Epithelial cell of esophagus (primary cell): ENCODE data around the gene APOB.

ENCODE experiments used
- DNase-seq: peaks from one replicate; pipeline ENCODE4 v3.0.0; 2010; ENCODE audit warnings: low read depth
- H3K4me3 ChIP-seq: 2 replicates; pipeline ENCODE4 v1.5.1; 2011; ENCODE audit warnings: mild to moderate bottlenecking, low read length, control low read depth
- CTCF ChIP-seq: IDR thresholded peaks from 2 replicates; pipeline ENCODE4 v1.5.1; 2011; ENCODE audit warnings: low read depth, mild to moderate bottlenecking, low read length, control low read depth, inconsistent platforms; ENCODE audit not compliant: insufficient read depth; ENCODE audit errors: missing control alignments

Gene APOB

GRCh38 chr2:20972110-20972509 is 71.8 kb downstream of the APOB start:
- TF ChIP-seq CTCF: no peak
- no peak overlapping the region for H3K4me3 ChIP-seq
- DNase-seq: peak; percentile 24

DNA sequence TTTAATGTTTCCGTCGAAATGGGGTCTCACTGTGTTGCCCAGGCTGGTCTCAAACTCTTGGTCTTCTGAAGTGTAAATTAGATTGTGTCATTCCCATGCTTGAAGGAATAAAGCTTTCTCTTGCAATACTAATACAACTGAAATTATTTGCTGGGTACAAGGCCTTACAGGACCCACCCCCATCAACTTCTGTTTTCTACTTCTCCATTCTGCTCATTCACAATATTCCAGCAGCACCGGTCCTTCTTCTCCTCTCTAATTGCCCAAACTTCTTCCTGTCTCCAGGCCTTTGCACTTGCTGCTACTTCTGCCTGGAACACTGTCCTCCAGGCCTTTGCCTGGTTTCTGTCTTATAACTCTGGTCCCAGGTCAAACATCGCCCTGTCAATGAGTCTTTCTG is 73.8 kb downstream of the APOB start:
- DNase-seq: no peak
- no peak for TF ChIP-seq CTCF
- H3K4me3 ChIP-seq: no peak overlapping the region

DNA sequence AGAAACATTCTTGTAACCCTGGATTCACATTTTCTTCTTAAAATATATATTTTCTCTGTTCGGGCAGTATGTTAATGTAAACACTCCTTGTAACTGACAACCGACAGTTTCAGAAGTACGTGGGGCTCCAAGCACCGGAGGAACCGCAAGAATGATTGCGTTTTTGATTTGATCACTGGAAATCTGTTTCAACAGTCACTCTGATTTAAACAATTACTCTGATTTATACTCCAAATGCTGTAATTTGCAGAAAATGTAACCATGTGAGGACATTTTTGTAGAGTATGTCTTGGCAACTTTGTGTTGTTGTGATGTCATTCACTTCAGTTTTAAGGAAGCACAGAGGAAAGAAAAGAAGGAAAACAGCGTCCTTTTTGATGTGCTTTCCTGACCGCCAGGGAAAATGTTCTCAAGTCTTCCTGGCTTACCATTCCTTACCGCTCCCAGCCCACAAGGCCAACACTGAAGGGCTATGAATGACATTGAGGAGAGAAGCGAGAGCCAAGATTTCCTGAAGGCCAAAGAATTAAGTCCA is 77.7 kb downstream of the APOB start:
- H3K4me3 ChIP-seq: no peak overlapping the region
- TF ChIP-seq CTCF: no peak
- DNase-seq: no peak

GRCh38 chr2:20965221-20965620 is 78.7 kb downstream of the APOB start:
- no peak for TF ChIP-seq CTCF
- no peak for DNase-seq
- H3K4me3 ChIP-seq: no peak overlapping the region

DNA sequence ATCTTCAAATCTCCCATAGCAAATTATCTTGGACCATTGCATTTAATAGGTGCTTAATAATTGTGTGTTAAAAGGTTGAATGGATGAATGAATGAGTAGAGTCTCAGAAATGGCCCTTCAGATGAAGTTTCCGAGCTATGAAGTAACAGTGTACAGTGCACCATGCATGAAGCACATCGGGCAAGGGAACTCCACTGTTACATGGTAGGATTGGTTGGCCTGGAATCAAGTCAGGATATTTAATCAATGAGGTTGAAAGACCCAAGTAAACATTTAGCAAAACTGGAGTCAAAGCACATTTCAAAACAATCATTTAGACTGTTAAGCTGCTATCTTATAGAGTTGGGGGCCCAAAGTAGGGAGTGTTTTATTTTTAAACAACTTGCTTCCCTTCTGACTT is 80.0 kb downstream of the APOB start:
- no peak for DNase-seq
- no peak overlapping the region for H3K4me3 ChIP-seq
- TF ChIP-seq CTCF: no peak

GRCh38 chr2:20962939-20963557 is 80.8 kb downstream of the APOB start:
- H3K4me3 ChIP-seq: no peak overlapping the region
- peak; percentile 67 for DNase-seq
- peak; percentile 94 for TF ChIP-seq CTCF

DNA sequence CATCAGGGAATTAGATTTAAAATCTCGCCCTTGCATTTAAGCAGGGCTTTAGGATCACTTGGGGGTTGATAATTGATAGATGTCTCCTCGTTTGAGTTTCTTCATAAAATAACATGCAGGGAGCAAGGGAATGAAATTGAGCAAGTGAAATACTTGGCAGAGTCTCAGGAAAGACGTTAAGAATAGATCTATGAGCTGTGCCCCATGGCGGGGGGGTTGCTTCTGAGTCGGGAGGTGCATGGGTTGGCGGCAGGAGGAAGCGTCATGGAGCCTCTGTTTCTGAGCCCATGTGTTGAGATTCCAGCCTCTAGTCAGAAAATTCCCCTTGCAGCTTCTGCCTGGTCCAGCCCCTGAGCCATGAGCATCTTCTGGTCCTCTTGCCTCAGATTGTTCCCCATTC is 82.0 kb downstream of the APOB start:
- H3K4me3 ChIP-seq: no peak overlapping the region
- DNase-seq: no peak
- TF ChIP-seq CTCF: no peak
